Spleen (tissue), 7 donors: Measurements from ENCODE around the gene CFAP97D1.

Experiments used
- CTCF ChIP-seq, 11 experiments: fragments of 200-600 bp in 7 of 11; fragments of 450-650 bp in 4 of 11; sonication (generic) in 4 of 11; IDR thresholded peaks in 8 of 11; conservative IDR thresholded peaks in 3 of 11; 1 replicate in 7 of 11; 2 replicates in 4 of 11; pipeline versions ENCODE4 v1.4.0 to v1.8.0; 2016 to 2021; ENCODE audit warnings: antibody characterized with exemption in 11 of 11, inconsistent platforms in 4 of 11, mild to moderate bottlenecking in 1 of 11
- POLR2A ChIP-seq, 3 donors: fragments of 450-650 bp; IDR thresholded peaks; one replicate each; pipeline ENCODE4 v1.5.1; 2017; ENCODE audit warnings: antibody characterized with exemption in 3 of 3, mild to moderate bottlenecking in 1 of 3
- POLR2AphosphoS5 ChIP-seq, 3 donors: sonication (generic); formaldehyde crosslinking; IDR thresholded peaks; one replicate each; pipeline ENCODE4 v1.5.1; 2017; ENCODE audit warnings: antibody characterized with exemption in 3 of 3
- donor health status: DM: no; HTN: no; CAD: no; lungs with moderate emphysema.
- donor health status: DM: no; HTN: no; CAD: no.
- donor health status: DM: no; HTN: no; CAD: no.

DNA sequence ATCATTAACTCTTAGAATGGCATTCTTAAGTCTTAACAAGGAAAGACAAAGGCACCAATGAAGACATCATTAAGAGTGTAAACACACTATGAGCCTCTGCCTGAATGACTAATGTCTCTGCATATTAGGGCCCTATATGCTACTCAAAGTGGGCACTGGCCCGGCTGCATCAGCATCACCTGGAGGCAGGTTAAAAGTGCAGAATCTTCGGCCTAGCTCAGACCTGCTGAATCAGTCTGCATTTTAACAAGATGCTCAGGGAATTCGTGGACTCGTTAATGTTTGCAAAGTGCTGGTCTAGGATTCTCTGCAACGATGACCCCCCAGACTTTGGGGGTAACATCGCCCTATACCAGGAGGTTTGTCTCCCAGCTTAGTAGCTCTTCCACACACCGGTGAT, 46.0 kb downstream of the CFAP97D1 start:
- TF ChIP-seq CTCF (IDR thresholded peaks at IDR 0.05 in 8 of 11, conservative IDR thresholded peaks at IDR 0.05 in 3 of 11) (no peak), POLR2A (IDR thresholded peaks at IDR 0.05) (no peak), POLR2AphosphoS5 (IDR thresholded peaks at IDR 0.05) (no peak)
